ENCODE results near the gene TMEM63C.

The TMEM63C gene

DNA sequence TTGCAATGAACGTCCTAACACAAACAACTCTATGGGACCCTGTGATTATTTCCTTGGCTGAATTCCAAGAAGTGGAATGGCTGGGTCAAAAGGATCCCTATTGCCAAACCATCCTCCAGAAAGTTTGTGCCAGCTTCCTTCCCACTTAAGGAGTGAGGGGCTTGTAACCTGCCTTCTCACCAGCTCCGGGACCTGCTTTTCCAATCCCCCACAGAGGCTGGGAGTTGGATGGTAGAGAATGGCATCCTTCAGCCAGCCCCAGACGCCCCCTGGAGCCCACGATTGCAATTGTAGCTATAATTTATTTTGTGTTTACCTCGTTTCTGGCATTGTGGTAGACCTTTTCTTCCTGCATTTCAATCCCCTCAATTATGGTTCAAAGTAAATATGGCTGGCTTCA, 30.4 kb upstream of the TMEM63C start:
- Histone ChIP-seq H3K4me3 (ENCODE audit: low read length, poor library complexity, severe bottlenecking) (no peak overlapping the region), H3F3A (ENCODE audit: low read depth) (no peaks in the 10 kb centered on the region), H3K36me3 (ENCODE audit: insufficient read depth, low read length) (no peaks in the 10 kb centered on the region), H3K27me3 (ENCODE audit: insufficient read depth, low read length, poor library complexity, severe bottlenecking) (no peaks in the 10 kb centered on the region), H2AFZ (ENCODE audit: low read length) (peak overlapping the region; percentile 68), H3K4me2 (ENCODE audit: low read depth, low read length, poor library complexity, severe bottlenecking) (peak overlapping the region; percentile 42), H4K20me1 (ENCODE audit: insufficient read depth, low read length, poor library complexity, severe bottlenecking) (no peaks in the 10 kb centered on the region), H3K9me2 (replicated peaks; ENCODE audit: low read depth, low read length) (no peaks in the 10 kb centered on the region), H3K9ac (ENCODE audit: low read depth, low read length, poor library complexity, severe bottlenecking) (no peak overlapping the region), H3K79me2 (ENCODE audit: insufficient read depth, low read length) (no peaks in the 10 kb centered on the region), H3K4me1 (ENCODE audit: insufficient read depth, low read length, poor library complexity, severe bottlenecking) (peaks cover 3% of the 10 kb centered on the region), H3K9me3 (ENCODE audit: insufficient read depth, low read depth, low read length) (no peaks in the 10 kb centered on the region)
- no peak for TF ChIP-seq EZH2phosphoT487 (IDR thresholded peaks at IDR 0.05; ENCODE audit: borderline replicate concordance)
- TF ChIP-seq, protein P1, sequence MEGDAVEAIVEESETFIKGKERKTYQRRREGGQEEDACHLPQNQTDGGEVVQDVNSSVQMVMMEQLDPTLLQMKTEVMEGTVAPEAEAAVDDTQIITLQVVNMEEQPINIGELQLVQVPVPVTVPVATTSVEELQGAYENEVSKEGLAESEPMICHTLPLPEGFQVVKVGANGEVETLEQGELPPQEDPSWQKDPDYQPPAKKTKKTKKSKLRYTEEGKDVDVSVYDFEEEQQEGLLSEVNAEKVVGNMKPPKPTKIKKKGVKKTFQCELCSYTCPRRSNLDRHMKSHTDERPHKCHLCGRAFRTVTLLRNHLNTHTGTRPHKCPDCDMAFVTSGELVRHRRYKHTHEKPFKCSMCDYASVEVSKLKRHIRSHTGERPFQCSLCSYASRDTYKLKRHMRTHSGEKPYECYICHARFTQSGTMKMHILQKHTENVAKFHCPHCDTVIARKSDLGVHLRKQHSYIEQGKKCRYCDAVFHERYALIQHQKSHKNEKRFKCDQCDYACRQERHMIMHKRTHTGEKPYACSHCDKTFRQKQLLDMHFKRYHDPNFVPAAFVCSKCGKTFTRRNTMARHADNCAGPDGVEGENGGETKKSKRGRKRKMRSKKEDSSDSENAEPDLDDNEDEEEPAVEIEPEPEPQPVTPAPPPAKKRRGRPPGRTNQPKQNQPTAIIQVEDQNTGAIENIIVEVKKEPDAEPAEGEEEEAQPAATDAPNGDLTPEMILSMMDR (conservative IDR thresholded peaks at IDR 0.05; ENCODE audit: low read length) = peak; percentile 85

DNA sequence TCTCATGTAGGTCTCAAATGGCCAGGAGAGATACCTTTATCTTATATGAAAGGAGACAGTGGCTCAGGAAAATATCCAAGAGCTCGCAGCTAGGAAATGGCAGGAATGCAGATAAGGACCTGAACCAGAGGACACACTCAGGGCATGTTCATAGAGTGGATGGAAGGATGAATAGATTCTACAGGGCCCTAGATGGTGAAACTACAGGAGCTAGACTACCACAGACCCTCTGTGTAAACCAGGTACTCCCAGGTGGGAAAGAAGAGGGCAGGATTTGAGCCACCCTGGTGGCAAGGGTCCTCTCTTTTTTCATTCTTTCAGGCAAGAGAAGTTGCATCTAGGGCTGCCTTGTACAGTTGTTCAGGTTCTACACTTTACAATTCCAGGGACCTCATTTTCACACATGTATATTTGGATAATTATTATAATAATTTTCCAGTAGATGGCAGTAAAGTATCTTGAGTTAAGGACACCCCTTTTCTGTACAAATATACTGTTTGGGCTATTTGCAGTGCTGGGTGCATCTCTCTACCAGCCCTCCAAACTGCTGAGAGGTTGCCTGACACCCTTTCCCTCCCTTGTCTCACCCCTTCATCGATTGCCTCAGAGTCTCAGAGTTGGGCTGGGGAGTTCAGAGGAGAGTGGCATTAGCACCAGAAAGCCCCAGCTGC, 29.5 kb upstream of the TMEM63C start:
- H3K4me3 ChIP-seq (ENCODE audit: low read length, poor library complexity, severe bottlenecking) = no peak overlapping the region
- H3K79me2 ChIP-seq (ENCODE audit: insufficient read depth, low read length) = no peaks in the 10 kb centered on the region
- H3K9ac ChIP-seq (ENCODE audit: low read depth, low read length, poor library complexity, severe bottlenecking) = no peak overlapping the region
- no peaks in the 10 kb centered on the region for H3K27me3 ChIP-seq (ENCODE audit: insufficient read depth, low read length, poor library complexity, severe bottlenecking)
- H2AFZ ChIP-seq (ENCODE audit: low read length) = peak overlapping the region; percentile 68; the same call in 1 of the 2 replicates
- H3K4me1 ChIP-seq (ENCODE audit: insufficient read depth, low read length, poor library complexity, severe bottlenecking) = peaks cover 3% of the 10 kb centered on the region
- H3K9me2 ChIP-seq (replicated peaks; ENCODE audit: low read depth, low read length) = no peaks in the 10 kb centered on the region
- H4K20me1 ChIP-seq (ENCODE audit: insufficient read depth, low read length, poor library complexity, severe bottlenecking) = no peaks in the 10 kb centered on the region
- H3F3A ChIP-seq (ENCODE audit: low read depth) = no peaks in the 10 kb centered on the region
- peak overlapping the region; percentile 42 for H3K4me2 ChIP-seq (ENCODE audit: low read depth, low read length, poor library complexity, severe bottlenecking)
- no peaks in the 10 kb centered on the region for H3K36me3 ChIP-seq (ENCODE audit: insufficient read depth, low read length)
- TF ChIP-seq, protein P1 (conservative IDR thresholded peaks at IDR 0.05; ENCODE audit: low read length) = no peak; the same call in none of the 2 replicates
- no peak for TF ChIP-seq EZH2phosphoT487 (IDR thresholded peaks at IDR 0.05; ENCODE audit: borderline replicate concordance)
- H3K9me3 ChIP-seq (ENCODE audit: insufficient read depth, low read depth, low read length) = no peaks in the 10 kb centered on the region

DNA sequence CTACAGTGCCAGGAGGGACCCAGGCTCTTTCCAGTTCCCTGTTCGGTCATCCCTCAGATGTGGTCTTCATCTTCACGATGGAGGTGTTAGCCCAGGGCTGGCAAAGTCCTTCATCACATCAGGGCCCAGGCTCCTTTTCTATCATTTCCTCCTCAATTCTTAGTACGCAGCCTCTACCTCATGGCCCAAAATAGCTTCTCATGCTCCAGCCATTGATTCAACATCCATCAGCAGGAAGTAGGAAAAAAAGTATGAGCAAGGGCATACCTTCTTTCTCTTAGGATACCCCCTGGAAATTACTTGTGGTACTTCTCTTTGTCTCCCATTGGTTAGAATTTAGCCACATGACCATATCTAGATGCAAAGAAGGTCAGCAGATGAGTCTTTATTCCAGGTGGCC, 27.8 kb upstream of the TMEM63C start:
- H3K4me2 ChIP-seq (ENCODE audit: low read depth, low read length, poor library complexity, severe bottlenecking) = no peak overlapping the region
- H3F3A ChIP-seq (ENCODE audit: low read depth) = no peaks in the 10 kb centered on the region
- H3K4me3 ChIP-seq (ENCODE audit: low read length, poor library complexity, severe bottlenecking) = no peak overlapping the region
- no peaks in the 10 kb centered on the region for H3K36me3 ChIP-seq (ENCODE audit: insufficient read depth, low read length)
- no peak overlapping the region for H3K9ac ChIP-seq (ENCODE audit: low read depth, low read length, poor library complexity, severe bottlenecking)
- H3K27me3 ChIP-seq (ENCODE audit: insufficient read depth, low read length, poor library complexity, severe bottlenecking) = no peaks in the 10 kb centered on the region
- no peak overlapping the region for H2AFZ ChIP-seq (ENCODE audit: low read length)
- H4K20me1 ChIP-seq (ENCODE audit: insufficient read depth, low read length, poor library complexity, severe bottlenecking) = no peaks in the 10 kb centered on the region
- H3K79me2 ChIP-seq (ENCODE audit: insufficient read depth, low read length) = no peaks in the 10 kb centered on the region
- H3K9me3 ChIP-seq (ENCODE audit: insufficient read depth, low read depth, low read length) = no peaks in the 10 kb centered on the region
- H3K4me1 ChIP-seq (ENCODE audit: insufficient read depth, low read length, poor library complexity, severe bottlenecking) = peaks cover 3% of the 10 kb centered on the region
- no peak for TF ChIP-seq EZH2phosphoT487 (IDR thresholded peaks at IDR 0.05; ENCODE audit: borderline replicate concordance)
- TF ChIP-seq, protein P1 (conservative IDR thresholded peaks at IDR 0.05; ENCODE audit: low read length) = no peak
- H3K9me2 ChIP-seq (replicated peaks; ENCODE audit: low read depth, low read length) = no peaks in the 10 kb centered on the region
